HCT116 (cell line): ENCODE measurements around the gene CACNA1S. TPM values are rescaled to one million over a fixed set of nuclear protein-coding genes. Genes with fewer than 3 reads are reported as not detected.
A peak's percentile ranks its signal among the peaks of the same experiment; 100 is the strongest.

Source experiments
- ATAC-seq: fragments of 200-7000 bp; cut with Tn5 transposase; 2 replicates; pipeline ENCODE4 v1.9.1; 2020; ENCODE audit warnings: mild to moderate bottlenecking, moderate library complexity
- BruUV-seq: library from RNA; stranded (reverse); fragments of 400-500 nt; replicated peaks from 2 replicates; lab custom pipeline; 2021; lab: Mats Ljungman, UMichigan
- CTCF ChIA-PET: fragments of 300-600 bp; sonication (Branson Sonifier 250); formaldehyde crosslinking; loops from one replicate; lab custom pipeline; 2021; ENCODE audit warnings: antibody characterized with exemption; lab: Charles Lee
- POLR2A ChIA-PET: fragments of 300-600, 350-600 bp; sonication (Branson Sonifier 250); formaldehyde crosslinking; loops from one replicate; lab custom pipeline; 2021; ENCODE audit warnings: antibody characterized with exemption; lab: Charles Lee
- RAD21 ChIA-PET, 2 experiments: fragments of 300-600 bp; sonication (Branson Sonifier 250); formaldehyde crosslinking; loops; one replicate each; lab custom pipeline; 2023; ENCODE audit warnings: low total read pairs in 2 of 2; ENCODE audit not compliant: uncharacterized antibody in 2 of 2, unreplicated experiment in 2 of 2, low non-redundant PET in 1 of 2; lab: Charles Lee
- DNase-seq: peaks from one replicate; pipeline ENCODE4 v3.0.0-alpha.2; 2010; ENCODE audit warnings: low read depth, low spot score
- H2AFZ ChIP-seq: fragments of 200-600 bp; shearing (Covaris generic), sonication (generic); 2 replicates; pipeline ENCODE4 v1.6.1; 2017; ENCODE audit warnings: low read depth, mixed run types, mixed read lengths, antibody characterized with exemption, low read length; ENCODE audit not compliant: poor library complexity, severe bottlenecking
- H3K27ac ChIP-seq: 2 replicates; pipeline ENCODE4 v1.5.1; 2012; ENCODE audit warnings: low read depth, low read length
- H3K27me3 ChIP-seq: fragments of 200-600 bp; sonication (generic); 2 replicates; pipeline ENCODE4 v1.6.1; 2016; ENCODE audit warnings: mixed run types, low read length, mixed read lengths; ENCODE audit not compliant: insufficient read depth
- H3K36me3 ChIP-seq, 2 experiments: fragments of 200-500 bp in 1 of 2; fragments of 200-600 bp in 1 of 2; sonication (Bioruptor generic) in 1 of 2; sonication (generic) in 1 of 2; 2 replicates each; pipeline versions ENCODE4 v1.5.1 to v1.6.1; 2014 to 2016; ENCODE audit warnings: low read length in 2 of 2, inconsistent platforms in 1 of 2, mixed read lengths in 1 of 2, mixed run types in 1 of 2; ENCODE audit not compliant: insufficient read depth in 2 of 2, control insufficient read depth in 1 of 2
- H3K4me1 ChIP-seq, 2 experiments: fragments of 200-600 bp in 1 of 2; sonication (generic) in 1 of 2; 2 replicates each; pipeline versions ENCODE4 v1.5.1 to v1.6.1; 2012 to 2017; ENCODE audit warnings: low read length in 2 of 2, inconsistent platforms in 1 of 2, mild to moderate bottlenecking in 1 of 2, mixed read lengths in 1 of 2, mixed run types in 1 of 2, moderate library complexity in 1 of 2; ENCODE audit not compliant: insufficient read depth in 2 of 2, control insufficient read depth in 1 of 2
- H3K4me2 ChIP-seq: fragments of 200-600 bp; sonication (generic); 2 replicates; pipeline ENCODE4 v1.6.1; 2017; ENCODE audit warnings: mixed run types, low read length, mixed read lengths
- H3K4me3 ChIP-seq, 2 experiments: fragments of 200-600 bp in 1 of 2; sonication (generic) in 1 of 2; replicated peaks in 1 of 2; 2 replicates each; pipeline ENCODE4 v1.5.1; 2011 to 2016; ENCODE audit warnings: low read length in 2 of 2, control low read depth in 1 of 2, low read depth in 1 of 2, mild to moderate bottlenecking in 1 of 2, mixed read lengths in 1 of 2, mixed run types in 1 of 2
- H3K79me2 ChIP-seq: fragments of 200-600 bp; sonication (generic); 2 replicates; pipeline ENCODE4 v1.6.1; 2017; ENCODE audit warnings: mild to moderate bottlenecking, mixed run types, low read length, moderate library complexity, mixed read lengths; ENCODE audit not compliant: insufficient read depth
- H3K9ac ChIP-seq: fragments of 200-600 bp; sonication (generic); 2 replicates; pipeline ENCODE4 v1.6.1; 2016; ENCODE audit warnings: low read length, mixed read lengths
- H3K9me2 ChIP-seq: fragments of 200-600 bp; sonication (generic), shearing (Covaris generic); 2 replicates; pipeline ENCODE4 v1.6.1; 2017; ENCODE audit warnings: mixed run types, mild to moderate bottlenecking, moderate library complexity; ENCODE audit not compliant: insufficient read depth
- H3K9me3 ChIP-seq, 2 experiments: fragments of 200-500 bp in 1 of 2; fragments of 200-600 bp in 1 of 2; sonication (Bioruptor generic) in 1 of 2; sonication (generic) in 1 of 2; 2 replicates each; pipeline ENCODE4 v1.6.1; 2014 to 2017; ENCODE audit warnings: low read length in 2 of 2, mixed read lengths in 2 of 2, inconsistent platforms in 1 of 2, low read depth in 1 of 2, mild to moderate bottlenecking in 1 of 2, mixed run types in 1 of 2, moderate library complexity in 1 of 2; ENCODE audit not compliant: control insufficient read depth in 1 of 2, insufficient read depth in 1 of 2
- H4K20me1 ChIP-seq: fragments of 200-600 bp; sonication (generic), shearing (Covaris generic); 2 replicates; pipeline ENCODE4 v1.6.1; 2017; ENCODE audit warnings: mixed run types, mild to moderate bottlenecking, moderate library complexity; ENCODE audit not compliant: insufficient read depth
- CBX3 ChIP-seq: IDR thresholded peaks from 2 replicates; pipeline ENCODE4 v1.6.1; 2012; ENCODE audit warnings: low read depth
- RAD21 ChIP-seq: IDR thresholded peaks from 2 replicates; pipeline ENCODE4 v1.6.1; 2012; ENCODE audit warnings: low read depth, mild to moderate bottlenecking
- SRF ChIP-seq: IDR thresholded peaks from 2 replicates; pipeline ENCODE4 v1.6.1; 2012; ENCODE audit warnings: low read depth
- intact Hi-C: fragments of 100-400 bp; cut with micrococcal nuclease; formaldehyde crosslinking; loops from 2 replicates; pipeline ENCODE4 v1.10.0; 2022
- total RNA-seq: library from RNA; stranded (reverse); gene quantifications from one replicate; pipeline ENCODE4 v1.2.1, GENCODE V29; 2021; ENCODE audit not compliant: unreplicated experiment
- TF ChIP-seq, protein P1 (sequence below): IDR thresholded peaks from 2 replicates; pipeline ENCODE4 v1.6.1; 2011; ENCODE audit warnings: mild to moderate bottlenecking, low read length, moderate library complexity; ENCODE audit not compliant: insufficient replicate concordance; ENCODE audit errors: extremely low read depth
- TF ChIP-seq, protein P2 (sequence below), 3 experiments: fragments of 200-600 bp in 1 of 3; sonication (generic) in 1 of 3; IDR thresholded peaks in 2 of 3; conservative IDR thresholded peaks in 1 of 3; 2 replicates each; pipeline ENCODE4 v1.5.1; 2012 to 2017; ENCODE audit warnings: low read depth in 2 of 3, low read length in 2 of 3, antibody characterized with exemption in 1 of 3, borderline replicate concordance in 1 of 3, control low read depth in 1 of 3, mild to moderate bottlenecking in 1 of 3, mixed read lengths in 1 of 3, mixed run types in 1 of 3, moderate library complexity in 1 of 3; ENCODE audit not compliant: insufficient read depth in 1 of 3

CACNA1S gene
- total RNA-seq, 1 experiment from 2014 or later, result not detected

DNA sequence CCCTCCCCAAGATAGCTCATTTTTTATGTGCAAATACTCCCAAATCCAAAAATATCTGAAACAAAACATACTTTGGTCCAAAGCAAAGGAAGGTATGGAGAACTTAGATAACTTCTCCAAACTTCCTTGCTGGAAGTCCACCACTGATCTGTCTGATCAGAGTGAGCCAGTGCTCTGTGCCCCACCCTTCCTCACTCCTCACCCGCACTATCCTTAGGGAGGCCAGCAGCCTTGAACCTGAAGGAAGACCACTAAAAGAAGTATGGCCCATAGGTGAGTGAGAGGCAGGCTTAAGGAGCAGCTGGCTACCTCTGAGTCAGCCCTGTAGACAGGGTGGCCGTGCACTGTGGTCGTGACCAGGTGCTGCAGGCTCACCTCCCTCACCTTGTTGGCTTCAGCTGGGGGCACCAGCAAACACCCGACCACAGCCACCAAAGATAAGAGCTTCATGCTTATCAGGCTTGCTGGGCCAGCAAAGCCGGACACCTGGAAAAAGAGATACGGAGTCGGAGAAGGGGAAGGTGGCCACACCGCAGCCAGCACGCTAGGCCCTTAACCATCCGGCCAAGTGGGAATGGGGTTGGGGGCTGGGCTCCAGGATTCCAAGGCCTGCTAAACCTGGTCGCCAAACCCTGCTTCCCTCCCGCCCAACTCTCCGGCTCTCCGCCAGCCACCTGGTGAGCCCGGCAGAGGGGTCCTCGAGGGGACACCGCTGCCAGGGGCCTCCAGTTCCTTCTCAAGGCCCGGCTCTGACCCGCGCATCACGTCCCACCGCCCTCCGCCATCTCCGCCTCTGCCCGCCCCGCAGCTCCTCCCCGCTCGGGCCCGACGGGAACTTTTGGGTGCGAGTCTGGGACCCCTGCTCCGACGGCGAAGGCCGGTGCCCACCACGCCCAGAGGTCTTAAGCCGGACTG lies 41.5 kb upstream of the CACNA1S start (continued):
- TF ChIP-seq, protein P1, sequence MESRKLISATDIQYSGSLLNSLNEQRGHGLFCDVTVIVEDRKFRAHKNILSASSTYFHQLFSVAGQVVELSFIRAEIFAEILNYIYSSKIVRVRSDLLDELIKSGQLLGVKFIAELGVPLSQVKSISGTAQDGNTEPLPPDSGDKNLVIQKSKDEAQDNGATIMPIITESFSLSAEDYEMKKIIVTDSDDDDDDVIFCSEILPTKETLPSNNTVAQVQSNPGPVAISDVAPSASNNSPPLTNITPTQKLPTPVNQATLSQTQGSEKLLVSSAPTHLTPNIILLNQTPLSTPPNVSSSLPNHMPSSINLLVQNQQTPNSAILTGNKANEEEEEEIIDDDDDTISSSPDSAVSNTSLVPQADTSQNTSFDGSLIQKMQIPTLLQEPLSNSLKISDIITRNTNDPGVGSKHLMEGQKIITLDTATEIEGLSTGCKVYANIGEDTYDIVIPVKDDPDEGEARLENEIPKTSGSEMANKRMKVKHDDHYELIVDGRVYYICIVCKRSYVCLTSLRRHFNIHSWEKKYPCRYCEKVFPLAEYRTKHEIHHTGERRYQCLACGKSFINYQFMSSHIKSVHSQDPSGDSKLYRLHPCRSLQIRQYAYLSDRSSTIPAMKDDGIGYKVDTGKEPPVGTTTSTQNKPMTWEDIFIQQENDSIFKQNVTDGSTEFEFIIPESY, result no peak
- TF ChIP-seq CBX3, result no peak
- no peak for TF ChIP-seq SRF
- TF ChIP-seq, all 23 proteins: peak for 3

DNA sequence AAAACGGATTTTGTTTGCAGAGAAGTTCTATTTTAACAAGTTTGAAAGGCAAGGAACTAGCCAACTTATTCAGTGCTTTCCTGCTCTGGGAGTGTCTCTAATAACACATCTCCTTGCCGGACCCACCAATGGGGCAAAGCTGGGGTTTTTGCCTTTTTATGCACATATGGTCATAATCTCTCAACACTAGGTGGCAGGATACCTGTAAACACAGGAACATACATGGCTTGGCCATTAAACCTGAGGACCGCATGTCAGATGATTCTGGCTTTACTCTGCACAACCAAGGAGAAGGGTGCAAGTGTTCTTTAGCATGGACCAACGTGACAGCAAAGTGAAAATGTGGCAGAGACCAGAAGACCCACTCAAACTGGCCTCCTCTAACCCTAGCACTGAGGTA lies 37.2 kb upstream of the CACNA1S start:
- Histone ChIP-seq H4K20me1 (no peaks in the 10 kb centered on the region), H3K4me1 (peaks cover 0 to 9% of the 10 kb centered on the region in 2 experiments; a peak in 3 of 4 replicates), H3K9me2 (no peaks in the 10 kb centered on the region), H2AFZ (no peak overlapping the region), H3K36me3 (peaks cover 31 to 38% of the 10 kb centered on the region in 2 experiments), H3K4me2 (no peak overlapping the region), H3K27ac (no peak overlapping the region), H3K79me2 (peaks cover 17% of the 10 kb centered on the region; the same call in 1 of the 2 replicates), H3K4me3 (no peak overlapping the region), H3K27me3 (no peaks in the 10 kb centered on the region), H3K9ac (no peak overlapping the region), H3K9me3 (no peaks in the 10 kb centered on the region)
- ChIA-PET POLR2A (no interaction called here), RAD21 (no interaction called here), CTCF (interaction anchor here (0.7 to 2.1 kb wide), 10 partner anchors 10 to 212 kb away, joined by 3 to 14 read pairs (median 4); partner anchors contain the start of gene ASCL5)
- TF ChIP-seq, protein P2, sequence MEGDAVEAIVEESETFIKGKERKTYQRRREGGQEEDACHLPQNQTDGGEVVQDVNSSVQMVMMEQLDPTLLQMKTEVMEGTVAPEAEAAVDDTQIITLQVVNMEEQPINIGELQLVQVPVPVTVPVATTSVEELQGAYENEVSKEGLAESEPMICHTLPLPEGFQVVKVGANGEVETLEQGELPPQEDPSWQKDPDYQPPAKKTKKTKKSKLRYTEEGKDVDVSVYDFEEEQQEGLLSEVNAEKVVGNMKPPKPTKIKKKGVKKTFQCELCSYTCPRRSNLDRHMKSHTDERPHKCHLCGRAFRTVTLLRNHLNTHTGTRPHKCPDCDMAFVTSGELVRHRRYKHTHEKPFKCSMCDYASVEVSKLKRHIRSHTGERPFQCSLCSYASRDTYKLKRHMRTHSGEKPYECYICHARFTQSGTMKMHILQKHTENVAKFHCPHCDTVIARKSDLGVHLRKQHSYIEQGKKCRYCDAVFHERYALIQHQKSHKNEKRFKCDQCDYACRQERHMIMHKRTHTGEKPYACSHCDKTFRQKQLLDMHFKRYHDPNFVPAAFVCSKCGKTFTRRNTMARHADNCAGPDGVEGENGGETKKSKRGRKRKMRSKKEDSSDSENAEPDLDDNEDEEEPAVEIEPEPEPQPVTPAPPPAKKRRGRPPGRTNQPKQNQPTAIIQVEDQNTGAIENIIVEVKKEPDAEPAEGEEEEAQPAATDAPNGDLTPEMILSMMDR (IDR thresholded peaks at IDR 0.05 in 2 of 3, conservative IDR thresholded peaks at IDR 0.05 in 1 of 3; ENCODE audit: borderline replicate concordance in 1 of 3, insufficient read depth in 1 of 3, low read depth in 2 of 3, low read length in 2 of 3), result peak; percentile 58 to 86 (median 73)
- TF ChIP-seq RAD21, result peak; percentile 66
- TF ChIP-seq, protein P1, result no peak
- ATAC-seq, result peak; percentile 44
- DNase-seq, result peak; percentile 35
- BruUV-seq, result no TSS peak
- intact Hi-C loops, result loop anchor here (1.0 to 2.0 kb wide), 3 partner anchors 36 to 212 kb away; no protein-coding TSS in a partner anchor
